Cardiac muscle cell (in vitro differentiated cells and primary cell): ENCODE results near the gene TEX36. TPM values are rescaled to one million over a fixed set of nuclear protein-coding genes. Genes with fewer than 3 reads are reported as not detected.

Experiments
- DNase-seq, 2 donors: peaks; one replicate each; pipeline versions ENCODE4 v3.0.0 to v3.0.0-alpha.2; 2010 to 2017; ENCODE audit warnings: low read depth in 1 of 2, low spot score in 1 of 2
- H3K27ac ChIP-seq: fragments of 200-600 bp; sonication (generic); 2 replicates; pipeline ENCODE4 v1.5.1; 2016
- H3K27me3 ChIP-seq: fragments of 200-600 bp; sonication (generic); 2 replicates; pipeline ENCODE4 v1.6.0; 2016; ENCODE audit warnings: control low read depth
- H3K36me3 ChIP-seq: fragments of 200-600 bp; sonication (generic); 2 replicates; pipeline ENCODE4 v1.5.1; 2016; ENCODE audit warnings: control low read depth
- H3K4me1 ChIP-seq: fragments of 200-600 bp; sonication (generic); 2 replicates; pipeline ENCODE4 v1.8.1; 2017; ENCODE audit warnings: low read depth, mild to moderate bottlenecking, mixed run types
- H3K4me3 ChIP-seq: fragments of 200-600 bp; sonication (generic); 2 replicates; pipeline ENCODE4 v1.5.1; 2016; ENCODE audit warnings: mild to moderate bottlenecking
- H3K9me3 ChIP-seq: fragments of 200-600 bp; sonication (generic); 2 replicates; pipeline ENCODE4 v1.5.1; 2017; ENCODE audit warnings: low read depth, mild to moderate bottlenecking, control low read depth
- polyA plus RNA-seq: library from polyadenylated mRNA; unstranded; fragments of >200 nt; fragmentation: Nextera tagmentation; extraction: Ambion mirVana; gene quantifications from 2 replicates; pipeline ENCODE4 v1.2.1, GENCODE V29; 2016
- total RNA-seq: library from RNA; depleted of rRNA; stranded (reverse); fragments of >200 nt; gene quantifications from 2 replicates; pipeline ENCODE4 v1.2.3, GENCODE V29; 2016
- TF ChIP-seq, protein P1 (sequence below): IDR thresholded peaks from 2 replicates; pipeline ENCODE4 v1.5.1; 2012; ENCODE audit warnings: low read depth, mild to moderate bottlenecking, low read length

The TEX36 gene
- total and polyA plus RNA-seq, 2 experiments from 2014 or later: not detected

DNA sequence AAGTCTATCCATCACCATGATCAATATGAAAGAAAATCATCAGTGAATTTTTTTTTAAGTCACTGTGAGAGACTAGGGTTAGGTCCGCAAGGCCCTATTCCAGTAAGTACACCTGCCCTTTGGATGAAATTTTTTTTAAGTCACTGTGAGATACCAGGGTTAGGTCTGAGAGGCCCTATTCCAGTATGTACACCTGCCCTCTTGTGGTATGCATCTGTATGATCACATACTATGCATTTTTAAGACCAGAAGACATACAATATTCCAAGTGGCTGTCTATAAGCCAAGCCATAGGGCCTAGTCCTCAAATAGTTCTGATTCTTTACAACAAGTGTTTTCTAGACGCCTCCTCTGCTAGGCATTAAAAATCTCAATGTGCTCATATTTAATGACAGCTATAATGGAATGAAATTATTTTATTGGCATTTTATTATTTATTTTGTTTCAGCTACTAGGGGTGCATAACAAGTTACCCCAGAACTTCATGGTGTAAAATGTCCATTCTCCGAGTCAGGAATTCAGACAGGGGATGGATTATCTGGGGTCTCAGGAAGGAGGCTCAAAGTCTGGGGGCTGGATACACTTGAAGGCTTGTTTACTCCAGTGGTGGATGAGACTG, 53.1 kb downstream of the TEX36 start:
- Histone ChIP-seq H3K27me3 (no peaks in the 10 kb centered on the region), H3K4me3 (no peak overlapping the region), H3K36me3 (no peaks in the 10 kb centered on the region), H3K27ac (no peak overlapping the region), H3K4me1 (no peaks in the 10 kb centered on the region), H3K9me3 (no peaks in the 10 kb centered on the region)
- peak; percentile 37 to 51 for DNase-seq
- TF ChIP-seq, protein P1, sequence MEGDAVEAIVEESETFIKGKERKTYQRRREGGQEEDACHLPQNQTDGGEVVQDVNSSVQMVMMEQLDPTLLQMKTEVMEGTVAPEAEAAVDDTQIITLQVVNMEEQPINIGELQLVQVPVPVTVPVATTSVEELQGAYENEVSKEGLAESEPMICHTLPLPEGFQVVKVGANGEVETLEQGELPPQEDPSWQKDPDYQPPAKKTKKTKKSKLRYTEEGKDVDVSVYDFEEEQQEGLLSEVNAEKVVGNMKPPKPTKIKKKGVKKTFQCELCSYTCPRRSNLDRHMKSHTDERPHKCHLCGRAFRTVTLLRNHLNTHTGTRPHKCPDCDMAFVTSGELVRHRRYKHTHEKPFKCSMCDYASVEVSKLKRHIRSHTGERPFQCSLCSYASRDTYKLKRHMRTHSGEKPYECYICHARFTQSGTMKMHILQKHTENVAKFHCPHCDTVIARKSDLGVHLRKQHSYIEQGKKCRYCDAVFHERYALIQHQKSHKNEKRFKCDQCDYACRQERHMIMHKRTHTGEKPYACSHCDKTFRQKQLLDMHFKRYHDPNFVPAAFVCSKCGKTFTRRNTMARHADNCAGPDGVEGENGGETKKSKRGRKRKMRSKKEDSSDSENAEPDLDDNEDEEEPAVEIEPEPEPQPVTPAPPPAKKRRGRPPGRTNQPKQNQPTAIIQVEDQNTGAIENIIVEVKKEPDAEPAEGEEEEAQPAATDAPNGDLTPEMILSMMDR: peak; percentile 31

DNA sequence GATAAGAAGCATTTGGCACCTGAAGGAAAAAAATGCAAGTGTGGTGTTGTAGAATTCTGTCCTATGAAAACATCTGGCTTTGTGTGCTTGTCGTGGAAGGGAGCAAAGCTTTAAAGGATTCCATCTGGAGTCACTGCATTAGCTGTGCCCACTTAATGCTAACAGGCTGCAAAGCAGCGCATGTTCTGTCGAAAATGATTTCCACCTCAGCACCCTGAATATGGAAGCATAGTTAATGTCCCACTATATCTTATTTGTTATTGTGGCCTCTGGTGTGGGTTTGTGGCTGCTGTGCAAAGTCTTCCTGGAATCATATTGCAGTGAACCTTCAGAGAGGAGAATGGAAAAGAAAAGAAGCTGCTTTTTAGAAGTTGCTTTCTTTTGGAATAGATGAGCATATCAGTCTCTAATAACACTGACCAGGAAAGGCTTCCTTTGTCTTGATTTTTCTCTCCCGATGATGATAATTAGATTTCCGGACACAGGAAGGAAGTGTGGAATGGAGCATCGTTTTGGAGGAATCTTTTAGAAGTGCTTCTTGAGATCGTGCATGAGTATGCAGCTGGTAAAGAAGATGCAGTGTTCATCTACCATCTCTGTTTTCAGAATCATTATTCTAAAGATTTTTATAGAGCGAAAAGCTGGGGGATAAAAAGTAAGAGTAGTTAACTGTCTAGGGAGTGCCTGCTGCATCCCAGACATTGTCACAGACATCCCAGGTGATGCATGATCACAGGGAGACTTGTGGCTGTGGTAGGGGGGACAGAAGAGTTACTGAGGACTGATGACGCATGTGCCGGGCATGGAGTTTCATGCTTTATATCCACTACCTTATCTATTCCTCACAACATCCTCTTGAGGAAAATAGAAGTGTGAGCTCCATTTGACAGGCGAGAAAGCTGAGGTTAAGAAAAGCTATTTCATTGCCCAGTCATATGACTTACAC, 54.6 kb downstream of the TEX36 start:
- Histone ChIP-seq H3K9me3 (no peaks in the 10 kb centered on the region), H3K36me3 (no peaks in the 10 kb centered on the region), H3K27ac (no peak overlapping the region), H3K4me3 (no peak overlapping the region), H3K27me3 (no peaks in the 10 kb centered on the region), H3K4me1 (no peaks in the 10 kb centered on the region)
- DNase-seq: no peak
- TF ChIP-seq, protein P1: no peak

DNA sequence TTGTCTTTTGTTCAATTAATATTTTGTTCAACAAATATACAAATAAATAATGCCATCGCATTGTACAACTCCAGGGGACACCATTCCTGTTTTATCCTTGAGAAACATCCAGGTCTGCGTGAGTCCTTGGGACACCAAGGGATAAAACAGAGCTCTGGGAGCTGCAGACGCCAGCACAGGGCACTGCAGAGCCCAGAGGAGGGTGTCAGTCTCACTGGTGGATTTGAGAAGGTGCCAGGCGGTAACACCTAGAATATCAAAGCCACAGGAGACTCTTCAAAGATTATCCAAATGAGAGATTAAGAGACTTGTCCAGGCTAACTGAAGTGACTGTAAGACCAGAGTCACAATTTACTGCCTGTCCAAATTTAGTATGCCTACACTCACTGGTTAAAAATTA, 55.3 kb downstream of the TEX36 start:
- H3K4me1 ChIP-seq: no peaks in the 10 kb centered on the region
- DNase-seq: no peak
- H3K27me3 ChIP-seq: no peaks in the 10 kb centered on the region
- no peak overlapping the region for H3K27ac ChIP-seq
- H3K9me3 ChIP-seq: no peaks in the 10 kb centered on the region
- H3K36me3 ChIP-seq: no peaks in the 10 kb centered on the region
- H3K4me3 ChIP-seq: no peak overlapping the region
- TF ChIP-seq, protein P1: no peak

DNA sequence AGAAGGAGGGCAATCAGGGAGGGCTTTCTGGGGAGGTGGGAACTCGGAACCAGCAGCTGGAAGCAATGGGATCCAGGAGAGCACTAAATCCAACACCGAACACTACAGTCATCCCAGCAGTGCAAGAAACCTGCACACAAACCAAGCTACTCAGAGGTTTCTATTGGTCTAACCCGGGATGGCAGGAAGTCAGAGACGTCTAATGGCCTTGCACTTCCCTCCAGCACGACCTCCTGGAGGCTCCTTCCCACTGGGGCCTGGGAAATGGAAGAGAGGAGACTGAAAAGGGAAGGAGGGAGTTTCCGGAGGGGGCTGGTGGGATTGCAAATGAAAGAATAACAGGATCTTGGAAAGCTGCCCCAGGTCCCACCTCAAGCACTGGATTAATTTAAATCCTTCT, 56.3 kb downstream of the TEX36 start:
- H3K9me3 ChIP-seq: no peaks in the 10 kb centered on the region
- TF ChIP-seq, protein P1: no peak
- no peaks in the 10 kb centered on the region for H3K4me1 ChIP-seq
- H3K36me3 ChIP-seq: no peaks in the 10 kb centered on the region
- no peaks in the 10 kb centered on the region for H3K27me3 ChIP-seq
- H3K27ac ChIP-seq: no peak overlapping the region
- no peak overlapping the region for H3K4me3 ChIP-seq
- no peak for DNase-seq

DNA sequence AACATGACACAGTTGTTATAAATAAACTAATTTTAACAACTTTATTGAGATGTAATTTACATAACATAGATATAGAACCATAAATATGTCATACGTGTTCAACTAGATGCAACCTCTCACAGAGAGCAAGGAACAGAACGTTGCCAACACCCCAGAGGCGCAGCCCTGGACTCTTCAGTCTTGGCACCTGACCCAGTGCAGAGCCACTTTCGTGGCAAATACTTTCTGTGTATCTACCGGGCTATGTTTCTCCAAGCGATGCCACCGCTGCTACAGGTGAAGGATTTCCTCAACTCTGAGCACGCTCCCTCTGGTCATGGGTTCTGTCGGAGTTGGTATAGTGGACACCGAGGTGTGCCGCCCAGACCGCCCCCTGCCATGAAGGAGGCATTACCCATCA, 57.4 kb downstream of the TEX36 start:
- Histone ChIP-seq H3K9me3 (no peaks in the 10 kb centered on the region), H3K4me1 (no peaks in the 10 kb centered on the region), H3K4me3 (no peak overlapping the region), H3K36me3 (no peaks in the 10 kb centered on the region), H3K27ac (no peak overlapping the region), H3K27me3 (no peaks in the 10 kb centered on the region)
- TF ChIP-seq, protein P1: no peak
- DNase-seq: no peak
